GM21717 (cell line): ENCODE measurements around the gene CTU2.

ENCODE experiments used
- ATAC-seq: cut with Tn5 transposase; IDR thresholded peaks from one replicate; pipeline ENCODE4 v1.9.1; 2021; ENCODE audit warnings: mild to moderate bottlenecking, moderate library complexity; ENCODE audit not compliant: unreplicated experiment

Gene CTU2

DNA sequence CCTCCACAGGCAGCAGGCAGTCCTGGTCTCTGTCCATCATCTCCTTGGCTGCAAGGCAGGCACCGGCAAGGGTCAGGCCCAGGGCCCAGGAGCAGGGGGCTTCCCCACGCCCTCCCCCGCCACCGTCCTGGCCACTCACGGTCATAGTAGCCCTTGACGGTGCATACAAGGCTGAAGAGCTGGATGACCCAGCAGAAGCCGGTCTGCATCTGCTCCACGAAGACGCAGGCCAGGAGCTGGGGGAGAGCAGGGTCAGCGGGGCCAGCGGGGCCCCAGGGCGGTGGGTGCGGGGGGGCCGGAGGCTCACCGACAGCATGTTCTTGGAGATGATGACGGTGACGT is 20.1 kb downstream of the CTU2 start:
- ATAC-seq = no peak

- ATAC-seq = no peak
These were observed 20.7 kb downstream of the CTU2 start for GRCh38 chr16:88726981-88727380.

GRCh38 chr16:88727871-88728270 is 21.6 kb downstream of the CTU2 start:
- ATAC-seq = no peak

DNA sequence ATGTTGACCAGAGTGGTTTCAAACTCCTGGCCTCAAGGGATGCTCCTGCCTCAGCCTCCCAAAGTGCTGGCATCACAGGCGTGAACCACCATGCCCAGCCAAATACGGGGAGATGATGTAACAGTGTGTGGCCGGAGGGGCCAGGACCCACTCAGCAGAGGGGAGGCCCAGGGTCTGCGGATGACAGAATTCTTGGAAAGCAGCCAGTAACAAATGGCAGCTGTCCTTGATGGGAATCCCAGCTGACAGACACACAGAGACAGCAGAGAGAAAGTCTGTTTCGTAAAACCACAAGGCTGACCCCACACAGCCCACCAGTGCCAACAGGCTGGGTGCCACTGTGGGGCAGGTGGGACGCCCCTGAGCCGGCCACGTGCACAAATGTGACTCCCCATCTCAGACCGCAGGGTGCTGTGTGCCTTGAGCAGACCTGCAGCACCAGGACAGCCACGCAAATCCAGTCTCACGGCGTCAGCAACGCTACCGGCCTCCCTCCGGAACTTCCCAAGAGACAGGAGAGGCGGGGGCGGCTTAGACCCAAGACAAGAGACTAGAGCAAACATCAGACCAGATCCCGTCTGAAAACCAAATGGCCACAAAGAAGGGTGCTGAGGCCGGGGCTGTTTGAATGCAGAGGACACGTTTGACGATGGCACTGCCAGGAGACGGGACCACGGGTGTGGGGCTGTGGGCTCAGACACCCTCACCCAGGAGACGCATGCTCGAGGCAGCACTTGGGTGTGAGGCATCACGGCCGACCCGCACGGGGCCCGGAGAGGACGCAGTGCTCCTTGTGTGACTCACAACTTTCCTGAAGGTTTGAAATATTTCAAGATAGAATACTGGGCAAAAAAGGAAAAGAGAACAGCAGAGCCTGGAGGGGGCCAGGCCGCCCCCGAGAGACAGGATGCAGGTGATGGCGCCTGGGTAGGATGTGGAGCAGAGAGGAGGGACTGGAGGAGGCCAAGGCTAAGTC is 24.6 kb downstream of the CTU2 start:
- ATAC-seq = no peak

- ATAC-seq = no peak
These were observed 25.4 kb downstream of the CTU2 start for GRCh38 chr16:88731699-88732098.

GRCh38 chr16:88732172-88732960 is 26.1 kb downstream of the CTU2 start:
- no peak for ATAC-seq

DNA sequence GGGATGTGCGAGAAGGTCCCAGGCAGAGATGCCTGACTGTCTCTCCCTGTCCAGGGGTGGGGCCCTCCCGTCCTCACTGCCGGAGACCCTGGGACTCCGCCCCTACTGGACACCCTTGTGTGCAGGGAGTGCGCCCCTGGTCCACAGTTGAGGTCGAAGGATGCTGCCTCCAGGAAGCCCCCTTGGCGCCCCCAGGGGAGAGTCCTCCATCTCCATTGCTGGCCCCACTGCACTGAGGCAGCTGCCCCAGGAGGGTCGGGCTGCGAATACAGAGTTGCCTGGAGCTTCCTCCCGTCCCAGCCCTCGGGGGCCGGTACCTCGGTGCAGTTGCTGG is 26.6 kb downstream of the CTU2 start:
- no peak for ATAC-seq

GRCh38 chr16:88733630-88734360 is 27.5 kb downstream of the CTU2 start:
- ATAC-seq = no peak

GRCh38 chr16:88734361-88734728 is 28.0 kb downstream of the CTU2 start:
- ATAC-seq = no peak

GRCh38 chr16:88735121-88735520 is 28.8 kb downstream of the CTU2 start:
- no peak for ATAC-seq

GRCh38 chr16:88735616-88736015 is 29.3 kb downstream of the CTU2 start:
- no peak for ATAC-seq

DNA sequence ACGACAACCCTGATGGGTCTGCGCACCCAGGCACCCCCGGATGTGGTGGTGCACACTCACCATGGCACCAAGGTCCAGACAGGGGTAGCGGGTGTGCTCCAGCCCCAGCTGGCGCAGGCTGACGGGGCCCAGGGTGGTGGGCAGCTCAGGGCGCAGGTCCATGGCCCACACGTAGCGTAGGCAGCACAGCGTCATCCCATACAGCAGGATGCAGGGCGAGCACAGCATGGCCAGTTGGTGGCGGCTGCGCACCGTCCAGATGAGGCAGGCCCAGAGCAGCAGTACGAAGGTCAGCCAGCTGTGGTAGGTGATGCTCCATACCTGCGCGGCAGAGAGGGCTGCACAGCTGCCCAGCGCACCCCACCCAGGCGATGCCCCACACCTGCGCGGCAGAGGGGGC is 29.8 kb downstream of the CTU2 start:
- ATAC-seq = no peak

DNA sequence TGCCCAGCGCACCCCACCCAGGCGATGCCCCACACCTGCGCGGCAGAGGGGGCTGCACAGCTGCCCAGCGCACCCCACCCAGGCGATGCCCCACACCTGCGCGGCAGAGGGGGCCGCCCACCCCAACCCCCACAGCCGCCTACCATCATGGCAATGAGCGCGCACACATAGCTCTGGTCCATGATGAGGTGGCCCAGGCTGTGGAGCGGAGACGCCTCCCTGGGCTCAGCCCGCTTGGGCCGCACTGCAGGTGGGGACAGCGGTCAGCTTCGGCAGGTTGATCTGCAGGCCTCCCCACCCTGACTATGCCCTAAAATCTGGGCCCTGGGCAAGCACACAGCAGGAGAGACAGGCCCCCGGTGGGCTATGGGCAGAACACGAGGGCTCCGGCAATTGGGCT is 30.2 kb downstream of the CTU2 start:
- no peak for ATAC-seq

GRCh38 chr16:88737298-88738150 is 31.2 kb downstream of the CTU2 start:
- peak; percentile 53 for ATAC-seq

DNA sequence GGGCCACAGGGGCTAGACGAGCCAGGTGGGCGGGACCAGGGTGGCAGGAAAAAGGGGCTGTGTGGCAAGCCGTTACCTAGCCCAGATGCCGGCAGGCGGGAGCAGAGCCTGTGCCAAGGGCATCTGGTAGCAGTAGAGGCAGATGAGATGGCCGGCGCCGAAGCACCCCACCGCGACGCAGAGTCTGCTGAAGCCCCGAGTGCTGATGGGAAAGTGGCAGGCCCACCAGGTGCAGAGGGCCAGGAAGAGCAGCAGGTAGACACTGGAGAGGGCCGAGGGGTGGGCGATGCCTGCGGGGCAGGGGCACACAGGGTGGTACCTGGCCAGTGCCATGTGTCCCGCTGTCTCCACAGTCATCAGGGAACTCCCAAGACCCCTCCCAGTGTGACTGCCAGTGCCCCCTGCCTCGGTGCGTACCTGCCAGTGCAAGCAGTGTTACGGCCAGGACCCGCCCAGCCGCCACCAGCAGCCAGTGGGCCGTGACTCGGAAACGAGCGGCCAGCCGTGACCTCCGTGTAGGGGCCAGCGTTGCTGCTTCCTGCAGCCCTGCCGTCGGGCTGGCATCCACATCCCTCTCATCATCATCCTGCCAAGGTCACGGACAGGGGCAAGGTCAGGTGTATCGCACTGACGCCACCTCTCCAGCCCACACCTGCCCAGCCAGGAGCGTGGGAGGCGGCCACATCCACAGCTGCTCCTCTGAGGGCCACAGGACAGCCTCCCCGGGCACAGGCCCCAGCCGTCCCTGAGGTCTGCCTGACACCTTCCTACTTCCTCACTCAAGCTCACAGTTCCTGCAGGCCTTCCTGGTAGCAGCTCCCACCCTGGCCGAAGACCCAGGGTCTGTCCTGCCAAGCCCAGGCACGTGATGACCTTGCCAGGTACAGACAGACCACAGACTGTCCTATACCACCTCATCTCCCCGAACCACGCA is 32.1 kb downstream of the CTU2 start:
- ATAC-seq = no peak

DNA sequence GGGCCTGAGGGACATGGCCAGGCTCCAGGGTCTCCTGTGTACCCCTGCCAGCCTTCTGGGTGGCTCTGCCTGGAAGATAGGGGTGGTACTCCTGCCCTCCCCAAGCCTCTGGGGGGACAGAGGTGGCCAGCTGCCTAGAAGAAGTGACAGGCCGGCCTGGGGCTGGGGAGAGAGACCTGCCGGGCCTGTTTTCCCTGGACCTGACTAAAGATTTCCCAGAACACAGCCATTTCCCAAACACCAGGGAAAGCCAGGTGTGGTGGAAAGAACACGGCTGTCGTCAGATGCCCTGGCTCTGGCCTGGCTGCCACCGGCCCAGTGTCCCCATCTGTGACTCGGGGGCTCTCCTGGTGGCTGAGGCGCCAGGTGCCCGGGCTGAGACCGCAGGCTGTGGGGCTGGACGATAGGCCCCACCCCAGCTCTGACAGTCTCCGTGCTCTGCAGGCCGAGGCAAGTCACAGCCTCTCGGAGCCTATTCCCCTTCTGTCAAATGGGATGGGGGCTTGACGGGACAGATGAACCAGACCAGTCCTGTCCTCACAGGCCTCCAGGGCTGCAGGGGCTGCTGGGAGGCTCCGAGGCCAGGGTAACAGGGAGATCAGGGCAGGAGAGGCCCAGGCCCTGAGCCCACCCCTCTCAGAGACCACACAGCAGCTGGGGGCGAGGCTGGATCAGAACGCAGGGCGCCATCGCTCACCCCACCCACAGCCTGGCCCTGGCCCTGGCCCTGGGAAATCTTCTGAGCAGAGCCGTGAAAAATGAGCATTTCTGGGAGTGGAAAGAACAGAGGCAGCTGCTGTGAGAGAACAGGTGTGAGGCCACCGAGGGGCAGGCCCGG is 33.1 kb downstream of the CTU2 start:
- ATAC-seq = no peak

DNA sequence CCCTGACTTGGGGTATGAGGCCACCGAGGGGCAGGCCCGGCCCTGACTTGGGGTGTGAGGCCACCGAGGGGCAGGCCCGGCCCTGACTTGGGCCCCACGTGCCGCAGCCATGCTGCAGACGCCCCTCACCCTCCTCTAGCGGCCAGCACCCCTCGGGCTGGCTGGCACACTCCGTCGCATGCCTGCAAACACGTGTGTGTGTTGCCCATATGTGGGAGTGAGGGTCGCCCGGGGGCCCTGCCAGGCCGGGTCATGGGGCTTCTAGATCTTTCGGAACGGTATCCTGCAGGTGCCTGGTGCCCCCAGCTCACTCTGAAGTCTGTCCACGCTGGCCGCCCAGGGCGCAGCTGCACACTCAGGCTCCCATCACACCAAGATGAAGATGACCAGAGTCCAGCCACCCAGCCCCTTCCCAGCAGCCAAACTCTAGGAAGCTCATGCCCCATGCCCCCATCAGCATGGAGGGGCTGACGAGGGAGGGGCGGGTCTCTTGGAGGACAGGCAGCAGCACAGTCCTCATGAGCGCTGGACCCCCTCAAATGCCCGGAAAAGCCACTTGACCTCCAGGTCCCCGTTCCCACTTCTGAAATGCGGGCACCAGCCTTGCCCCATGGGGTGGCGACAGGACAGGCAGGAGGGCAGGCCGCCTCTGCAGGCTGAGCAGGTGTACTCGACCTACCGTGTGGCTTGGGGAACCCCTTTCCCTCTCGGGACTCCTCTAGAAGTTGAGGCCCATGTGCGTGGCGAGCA is 33.8 kb downstream of the CTU2 start:
- no peak for ATAC-seq

DNA sequence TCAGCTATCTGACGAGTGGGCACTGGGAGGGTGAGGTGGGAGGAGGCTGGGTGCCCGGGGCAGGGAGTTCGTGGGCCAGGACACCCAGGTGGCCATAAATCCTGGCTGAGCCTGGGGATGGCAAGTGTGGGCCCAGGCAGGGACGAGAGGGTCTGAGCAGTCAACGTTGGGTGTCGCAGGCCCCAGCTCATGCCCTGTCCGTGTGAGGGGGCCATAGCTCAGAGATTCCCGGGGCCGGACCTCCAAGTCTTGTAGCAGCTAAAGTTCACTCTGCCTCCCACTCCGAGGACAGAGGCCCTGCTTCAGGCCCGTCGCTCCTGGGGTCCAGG is 34.4 kb downstream of the CTU2 start:
- no peak for ATAC-seq
